Pancreas (tissue), 10 donors: ENCODE results near the gene SOD3. TPM values are rescaled to one million over a fixed set of nuclear protein-coding genes. Genes with fewer than 3 reads are reported as not detected.

ENCODE experiments used
- ATAC-seq, 4 donors: fragments of 200-7000 bp; cut with Tn5 transposase; one replicate each; pipeline versions ENCODE4 v1.8.0 to v1.9.1; 2020; ENCODE audit warnings: mild to moderate bottlenecking in 4 of 4, moderate library complexity in 4 of 4
- DNase-seq, 6 donors: peaks; one replicate each; pipeline ENCODE4 v3.0.0-alpha.2; 2020
- FAIRE-seq: peaks from 2 replicates; lab custom pipeline; 2012; peaks lifted over from hg19 to GRCh38; lab: Jason Lieb, UNC
- H3K27ac ChIP-seq, 4 donors: fragments of 200-600 bp; sonication (generic); 1 replicate in 3 of 4; 2 replicates in 1 of 4; pipeline versions ENCODE4 v1.5.0 to v1.8.0; 2020
- H3K27me3 ChIP-seq, 4 donors: fragments of 200-600 bp; one replicate each; pipeline ENCODE4 v1.8.0; 2021
- H3K36me3 ChIP-seq, 3 donors: fragments of 200-600 bp; sonication (generic) in 1 of 3; one replicate each; pipeline versions ENCODE4 v1.5.0 to v1.8.0; 2020 to 2021
- H3K4me1 ChIP-seq, 3 donors: fragments of 200-600 bp; one replicate each; pipeline ENCODE4 v1.8.0; 2021
- H3K4me3 ChIP-seq, 4 donors: fragments of 200-600 bp; sonication (generic) in 2 of 4; one replicate each; pipeline versions ENCODE4 v1.5.0 to v1.8.0; 2020 to 2021
- H3K9me3 ChIP-seq, 4 donors: fragments of 200-600 bp; one replicate each; pipeline ENCODE4 v1.8.0; 2021
- WGBS, 2 donors: extraction: QIAGEN DNeasy Blood & Tissue Kit; methylation state at CpG; one replicate each; pipeline ENCODE4 v1.1.7; 2013; 5-methylcytosine and 5-hydroxymethylcytosine counted together
- intact Hi-C, 3 donors: fragments of 100-400 bp; cut with DNase I; formaldehyde crosslinking; loops; one replicate each; pipeline versions ENCODE4 v1.11.1 to v1.14.2; 2022
- polyA plus RNA-seq, 2 donors: library from polyadenylated mRNA; stranded (reverse); fragments of 200-250 nt; gene quantifications; one replicate each; pipeline ENCODE4 v1.2.3, GENCODE V29; 2013
- total RNA-seq, 6 donors: library from RNA; stranded (reverse); fragmentation: NEBNext Ultra II Directional in 4 of 6; extraction: Animal tissue kit (Norgen Biotek cat#: 25700) in 4 of 6; gene quantifications; one replicate each; pipeline versions ENCODE4 v1.2.1 to v1.2.4, GENCODE V29; 2021 to 2023
- TF ChIP-seq, protein P1 (sequence below), 4 donors: fragments of 200-600 bp; sonication (generic) in 3 of 4; IDR thresholded peaks; one replicate each; pipeline versions ENCODE4 v1.5.0 to v1.8.0; 2021; ENCODE audit warnings: antibody characterized with exemption in 4 of 4
- donor health status: healthy with polysubstance abuse.
- donor health status: DM: no; HTN: no; CAD: no; lungs with moderate emphysema.
- donor health status: DM: no; HTN: no; CAD: no.
- donor health status: control.
- donor health status: control.
- donor health status: Bipolar disorder and iron deficiency.
- donor health status: DM: yes; HTN: yes; CAD: no.
- donor health status: DM: no; HTN: no; CAD: no.
- donor health status: DM: no; HTN: no; CAD: no.
- donor health status: DM: yes; HTN: yes; CAD: no.

The SOD3 gene
- total and polyA plus RNA-seq, 8 donors = 21.2 to 43.9 (median 37.2) TPM

DNA sequence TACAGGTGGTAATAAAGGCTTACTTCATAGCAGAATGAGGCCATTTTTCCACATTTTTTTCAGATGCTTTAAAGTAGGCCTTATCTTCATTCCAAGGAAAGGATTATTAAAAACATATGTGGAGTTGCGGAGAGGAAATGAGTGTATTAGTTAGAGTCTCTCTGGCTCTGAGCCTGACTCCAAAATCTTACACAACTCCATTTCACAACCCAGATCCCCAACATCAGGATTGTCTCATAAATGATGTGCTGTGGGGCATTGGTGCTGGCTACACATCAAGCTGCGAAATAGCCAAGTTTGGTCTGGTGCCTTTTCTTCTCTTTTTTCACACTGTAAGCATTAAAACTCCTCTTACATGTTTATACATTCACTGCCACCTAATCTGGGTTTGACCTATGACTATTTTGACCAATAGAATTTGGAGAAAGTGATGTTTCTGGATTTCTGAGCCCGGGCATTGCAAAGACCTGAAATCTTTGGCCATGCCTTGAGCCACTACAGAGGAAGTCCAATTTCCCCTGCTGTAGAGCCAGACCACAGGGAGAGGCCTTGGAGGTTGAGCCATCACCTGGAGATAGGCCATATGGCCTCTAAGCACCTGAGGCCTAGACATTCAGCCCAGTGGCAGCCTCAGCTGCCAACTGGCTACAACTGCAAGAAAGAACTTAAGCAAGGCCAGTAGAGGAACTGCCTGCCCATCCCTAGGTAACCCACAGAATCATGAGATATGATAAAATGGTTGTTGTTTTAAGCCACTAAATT, 16.7 kb upstream of the SOD3 start:
- peak in 3 of 4 donors; percentile 19 to 51 (median 26) for ATAC-seq
- Histone ChIP-seq H3K9me3 (no peaks in the 10 kb centered on the region), H3K4me3 (no peak overlapping the region), H3K4me1 (no peaks in the 10 kb centered on the region), H3K27ac (no peak overlapping the region), H3K36me3 (no peaks in the 10 kb centered on the region), H3K27me3 (no peaks in the 10 kb centered on the region)
- no peak for DNase-seq
- WGBS, 2 donors = 60 to 62% methylated on average over 3 of the region's 3 CpGs
- intact Hi-C loops = no loop called here
- TF ChIP-seq, protein P1, sequence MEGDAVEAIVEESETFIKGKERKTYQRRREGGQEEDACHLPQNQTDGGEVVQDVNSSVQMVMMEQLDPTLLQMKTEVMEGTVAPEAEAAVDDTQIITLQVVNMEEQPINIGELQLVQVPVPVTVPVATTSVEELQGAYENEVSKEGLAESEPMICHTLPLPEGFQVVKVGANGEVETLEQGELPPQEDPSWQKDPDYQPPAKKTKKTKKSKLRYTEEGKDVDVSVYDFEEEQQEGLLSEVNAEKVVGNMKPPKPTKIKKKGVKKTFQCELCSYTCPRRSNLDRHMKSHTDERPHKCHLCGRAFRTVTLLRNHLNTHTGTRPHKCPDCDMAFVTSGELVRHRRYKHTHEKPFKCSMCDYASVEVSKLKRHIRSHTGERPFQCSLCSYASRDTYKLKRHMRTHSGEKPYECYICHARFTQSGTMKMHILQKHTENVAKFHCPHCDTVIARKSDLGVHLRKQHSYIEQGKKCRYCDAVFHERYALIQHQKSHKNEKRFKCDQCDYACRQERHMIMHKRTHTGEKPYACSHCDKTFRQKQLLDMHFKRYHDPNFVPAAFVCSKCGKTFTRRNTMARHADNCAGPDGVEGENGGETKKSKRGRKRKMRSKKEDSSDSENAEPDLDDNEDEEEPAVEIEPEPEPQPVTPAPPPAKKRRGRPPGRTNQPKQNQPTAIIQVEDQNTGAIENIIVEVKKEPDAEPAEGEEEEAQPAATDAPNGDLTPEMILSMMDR (IDR thresholded peaks at IDR 0.05) = no peak
- FAIRE-seq = no peak

DNA sequence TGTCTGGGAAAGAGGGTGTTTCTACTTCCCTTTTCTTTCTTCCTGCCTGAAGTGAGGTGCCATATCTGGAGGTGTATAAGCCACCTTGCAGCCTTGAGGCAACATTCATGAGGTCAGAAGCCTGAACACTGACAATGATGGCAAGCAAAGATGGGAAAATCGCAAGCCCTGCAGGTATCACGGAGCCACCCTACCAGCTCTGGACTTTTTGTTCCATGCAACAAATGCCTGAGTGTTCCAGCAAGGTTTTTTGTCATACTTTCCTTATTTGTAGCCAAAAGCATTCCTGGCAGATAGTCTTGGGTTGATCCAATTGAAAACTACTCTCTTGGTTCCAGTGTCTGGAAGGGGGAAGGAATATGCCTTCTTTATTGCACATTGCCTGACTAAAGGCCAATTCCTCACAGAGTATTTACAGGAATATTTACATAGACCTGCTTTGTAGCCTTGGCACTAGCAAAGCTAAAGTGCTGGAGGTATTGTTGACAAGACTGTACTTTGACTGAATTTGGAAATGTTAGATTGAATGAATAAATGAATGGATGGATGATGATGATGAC, 14.4 kb upstream of the SOD3 start:
- Histone ChIP-seq H3K4me3 (no peak overlapping the region), H3K27me3 (no peaks in the 10 kb centered on the region), H3K9me3 (no peaks in the 10 kb centered on the region), H3K4me1 (peaks cover 0 to 5% (median 0%) of the 10 kb centered on the region in 3 donors), H3K27ac (no peak overlapping the region), H3K36me3 (no peaks in the 10 kb centered on the region)
- WGBS, 2 donors = 82 to 84% methylated on average over 2 of the region's 2 CpGs
- intact Hi-C loops = no loop called here
- FAIRE-seq (no peak), DNase-seq (no peak), ATAC-seq (no peak)
- TF ChIP-seq, protein P1 (IDR thresholded peaks at IDR 0.05) = no peak

DNA sequence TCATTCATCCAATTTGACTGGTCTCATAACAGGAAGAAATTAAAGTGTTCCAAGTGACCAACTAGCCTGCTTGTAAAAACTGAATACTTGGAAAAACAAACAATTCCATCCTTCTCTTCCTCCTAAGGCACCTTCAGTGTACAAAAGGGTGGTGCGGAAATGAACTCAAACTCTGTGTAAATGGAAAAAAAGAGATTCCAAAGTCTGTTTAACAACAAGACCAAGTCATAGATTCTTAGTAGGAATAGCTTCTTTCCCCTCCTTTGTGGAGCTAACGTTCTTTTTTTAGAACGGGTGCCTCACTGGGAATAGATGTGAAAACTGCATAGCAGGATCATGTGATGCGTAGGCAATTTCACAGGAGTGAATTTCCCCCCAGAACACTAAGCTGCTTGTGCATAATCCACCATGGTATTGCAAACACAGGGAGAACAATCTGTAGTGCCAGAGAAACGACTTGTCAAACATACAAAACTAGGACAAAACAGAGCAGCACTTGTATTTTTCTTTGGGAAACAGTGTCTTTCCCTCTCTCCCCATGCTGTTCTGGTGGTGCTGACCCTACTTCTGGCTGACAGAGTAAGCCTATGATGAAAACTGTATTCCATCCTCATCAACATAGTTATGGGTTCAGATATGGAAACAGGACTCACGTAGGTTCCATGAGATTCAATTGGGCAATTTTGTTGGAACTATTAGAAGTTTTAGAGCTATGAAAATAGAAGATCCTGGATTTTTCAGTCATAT, 13.2 kb upstream of the SOD3 start:
- H3K27ac ChIP-seq = no peak overlapping the region
- ATAC-seq = no peak
- 66 to 67% methylated on average over 6 of the region's 6 CpGs for WGBS, 2 donors
- no peak overlapping the region for H3K4me3 ChIP-seq
- H3K9me3 ChIP-seq = no peaks in the 10 kb centered on the region
- intact Hi-C loops = no loop called here
- no peaks in the 10 kb centered on the region for H3K36me3 ChIP-seq
- H3K4me1 ChIP-seq = peaks cover 0 to 5% (median 0%) of the 10 kb centered on the region in 3 donors
- no peak for DNase-seq
- H3K27me3 ChIP-seq = no peaks in the 10 kb centered on the region
- TF ChIP-seq, protein P1 (IDR thresholded peaks at IDR 0.05) = no peak
- FAIRE-seq = peak; percentile 64

DNA sequence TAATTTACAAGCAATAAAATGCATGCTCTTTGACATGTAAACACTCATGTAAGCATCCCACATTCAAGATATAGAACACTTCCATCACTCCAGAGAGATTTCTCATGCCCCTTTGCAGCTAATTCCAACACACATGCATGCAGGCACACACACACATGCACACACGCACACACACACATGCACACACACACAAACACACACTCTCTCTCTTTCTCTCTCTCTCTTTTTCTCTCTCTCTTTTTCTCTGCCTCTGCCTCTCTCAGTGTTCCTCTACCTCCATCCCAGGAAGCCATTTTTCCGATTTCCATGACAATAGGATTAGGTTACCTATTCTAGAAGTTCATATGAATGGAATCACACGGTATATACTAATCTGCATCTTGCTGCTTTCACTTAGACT, 11.9 kb upstream of the SOD3 start:
- intact Hi-C loops = no loop called here
- DNase-seq (no peak), ATAC-seq (no peak), FAIRE-seq (no peak)
- TF ChIP-seq, protein P1 (IDR thresholded peaks at IDR 0.05) = no peak
- Histone ChIP-seq H3K36me3 (no peaks in the 10 kb centered on the region), H3K27me3 (no peaks in the 10 kb centered on the region), H3K27ac (no peak overlapping the region), H3K4me1 (peaks cover 0 to 5% (median 0%) of the 10 kb centered on the region in 3 donors), H3K9me3 (no peaks in the 10 kb centered on the region), H3K4me3 (no peak overlapping the region)
- 68% methylated on average over 3 of the region's 3 CpGs for WGBS, 2 donors
